ENCODE measurements around the gene PPAT. TPM values are rescaled to one million over a fixed set of nuclear protein-coding genes. Genes with fewer than 3 reads are reported as not detected.

Gene PPAT
- total RNA-seq, 1 donor: 8.3 TPM

- Histone ChIP-seq H3K9me3 (ENCODE audit: low read depth, low read length) (no peaks in the 10 kb centered on the region), H3K27me3 (ENCODE audit: insufficient read depth, low read length) (no peaks in the 10 kb centered on the region), H3K4me3 (ENCODE audit: insufficient read depth, low read length) (peak overlapping the region; percentile 86), H3K4me1 (ENCODE audit: insufficient read depth, low read length) (peaks cover 22% of the 10 kb centered on the region), H3K27ac (ENCODE audit: low read depth, low read length) (peak overlapping the region; percentile 99), H3K79me2 (ENCODE audit: insufficient read depth, low read length) (peaks cover 78% of the 10 kb centered on the region), H3K4me2 (ENCODE audit: insufficient read depth, low read length) (peak overlapping the region; percentile 97), H2AFZ (ENCODE audit: low read length) (no peak overlapping the region), H4K20me1 (ENCODE audit: insufficient read depth, low read length) (peaks cover 13% of the 10 kb centered on the region), H3K36me3 (ENCODE audit: insufficient read depth, low read length) (peaks cover 37% of the 10 kb centered on the region)
- no peak for TF ChIP-seq CTCF (IDR thresholded peaks at IDR 0.05; ENCODE audit: extremely low read depth, low read depth, low read length)
- no peak for DNase-seq (ENCODE audit: insufficient read length, low spot score, missing footprints)
Measured at GRCh38 chr4:56465599-56466295, 30.3 kb upstream of the PPAT start.

- no peak for DNase-seq (ENCODE audit: insufficient read length, low spot score, missing footprints)
- Histone ChIP-seq H2AFZ (ENCODE audit: low read length) (no peak overlapping the region), H3K4me1 (ENCODE audit: insufficient read depth, low read length) (peaks cover 22% of the 10 kb centered on the region), H3K4me2 (ENCODE audit: insufficient read depth, low read length) (no peak overlapping the region), H3K79me2 (ENCODE audit: insufficient read depth, low read length) (peaks cover 70% of the 10 kb centered on the region), H3K27ac (ENCODE audit: low read depth, low read length) (peak overlapping the region; percentile 14), H3K4me3 (ENCODE audit: insufficient read depth, low read length) (no peak overlapping the region), H3K9me3 (ENCODE audit: low read depth, low read length) (no peaks in the 10 kb centered on the region), H4K20me1 (ENCODE audit: insufficient read depth, low read length) (peaks cover 12% of the 10 kb centered on the region), H3K36me3 (ENCODE audit: insufficient read depth, low read length) (peaks cover 38% of the 10 kb centered on the region), H3K27me3 (ENCODE audit: insufficient read depth, low read length) (no peaks in the 10 kb centered on the region)
- no peak for TF ChIP-seq CTCF (IDR thresholded peaks at IDR 0.05; ENCODE audit: extremely low read depth, low read depth, low read length)
Measured at GRCh38 chr4:56464581-56464980, 29.2 kb upstream of the PPAT start.

GRCh38 chr4:56463711-56464110, 28.3 kb upstream of the PPAT start:
- H3K27me3 ChIP-seq (ENCODE audit: insufficient read depth, low read length): no peaks in the 10 kb centered on the region
- no peak overlapping the region for H3K4me3 ChIP-seq (ENCODE audit: insufficient read depth, low read length)
- no peaks in the 10 kb centered on the region for H3K9me3 ChIP-seq (ENCODE audit: low read depth, low read length)
- peaks cover 15% of the 10 kb centered on the region for H3K4me1 ChIP-seq (ENCODE audit: insufficient read depth, low read length)
- H3K4me2 ChIP-seq (ENCODE audit: insufficient read depth, low read length): no peak overlapping the region
- H3K79me2 ChIP-seq (ENCODE audit: insufficient read depth, low read length): peaks cover 61% of the 10 kb centered on the region
- peaks cover 4% of the 10 kb centered on the region for H4K20me1 ChIP-seq (ENCODE audit: insufficient read depth, low read length)
- no peak for DNase-seq (ENCODE audit: insufficient read length, low spot score, missing footprints)
- no peak for TF ChIP-seq CTCF (IDR thresholded peaks at IDR 0.05; ENCODE audit: extremely low read depth, low read depth, low read length)
- no peak overlapping the region for H3K27ac ChIP-seq (ENCODE audit: low read depth, low read length)
- H2AFZ ChIP-seq (ENCODE audit: low read length): no peak overlapping the region
- peaks cover 46% of the 10 kb centered on the region for H3K36me3 ChIP-seq (ENCODE audit: insufficient read depth, low read length)

- Histone ChIP-seq H3K27me3 (ENCODE audit: insufficient read depth, low read length) (no peaks in the 10 kb centered on the region), H2AFZ (ENCODE audit: low read length) (no peak overlapping the region), H3K36me3 (ENCODE audit: insufficient read depth, low read length) (peaks cover 62% of the 10 kb centered on the region), H4K20me1 (ENCODE audit: insufficient read depth, low read length) (no peaks in the 10 kb centered on the region), H3K4me1 (ENCODE audit: insufficient read depth, low read length) (peaks cover 12% of the 10 kb centered on the region), H3K79me2 (ENCODE audit: insufficient read depth, low read length) (peaks cover 51% of the 10 kb centered on the region), H3K4me3 (ENCODE audit: insufficient read depth, low read length) (no peak overlapping the region), H3K4me2 (ENCODE audit: insufficient read depth, low read length) (no peak overlapping the region), H3K27ac (ENCODE audit: low read depth, low read length) (no peak overlapping the region), H3K9me3 (ENCODE audit: low read depth, low read length) (no peaks in the 10 kb centered on the region)
- no peak for DNase-seq (ENCODE audit: insufficient read length, low spot score, missing footprints)
- no peak for TF ChIP-seq CTCF (IDR thresholded peaks at IDR 0.05; ENCODE audit: extremely low read depth, low read depth, low read length)
Measured at GRCh38 chr4:56462157-56462556, 26.7 kb upstream of the PPAT start.
